GM10847 (cell line): ENCODE data around the gene SNCA.

Source experiments
- POLR2A ChIP-seq: IDR thresholded peaks from 2 replicates; pipeline ENCODE4 v1.6.1; 2011; ENCODE audit not compliant: insufficient read length; ENCODE audit errors: extremely low read depth

SNCA gene

GRCh38 chr4:89836897-89837384 is at the start of gene SNCA:
Gene SNCA, minus strand, starts transcription at chr4:89837161. Its CDS starts 1,494 bp downstream, at chr4:89835667.
- TF ChIP-seq POLR2A, result no peak

- no peak for TF ChIP-seq POLR2A
Measured at GRCh38 chr4:89879215-89879614, 42.3 kb upstream of the SNCA start.

- no peak for TF ChIP-seq POLR2A
Measured at GRCh38 chr4:89878611-89879010, 41.6 kb upstream of the SNCA start.

GRCh38 chr4:89876548-89876947 is 39.6 kb upstream of the SNCA start:
- no peak for TF ChIP-seq POLR2A

- TF ChIP-seq POLR2A, result no peak
Measured at GRCh38 chr4:89871211-89871610, 34.2 kb upstream of the SNCA start.

GRCh38 chr4:89868999-89869589 is 32.1 kb upstream of the SNCA start:
- TF ChIP-seq POLR2A, result no peak

- no peak for TF ChIP-seq POLR2A
Measured at GRCh38 chr4:89868276-89868675, 31.3 kb upstream of the SNCA start.

GRCh38 chr4:89863533-89863932 is 26.6 kb upstream of the SNCA start:
- TF ChIP-seq POLR2A, result no peak

GRCh38 chr4:89860971-89861370 is 24.0 kb upstream of the SNCA start:
- TF ChIP-seq POLR2A, result no peak

- no peak for TF ChIP-seq POLR2A
Measured at GRCh38 chr4:89855236-89855635, 18.3 kb upstream of the SNCA start.

- TF ChIP-seq POLR2A, result no peak
Measured at GRCh38 chr4:89847571-89848325, 10.8 kb upstream of the SNCA start.

GRCh38 chr4:89839558-89839957 is 2.6 kb upstream of the SNCA start:
- no peak for TF ChIP-seq POLR2A

GRCh38 chr4:89837993-89838390 is 1.0 kb upstream of the SNCA start:
- TF ChIP-seq POLR2A, result no peak

GRCh38 chr4:89837385-89837992 is 528 bp upstream of the SNCA start:
- TF ChIP-seq POLR2A, result no peak

- no peak for TF ChIP-seq POLR2A
Measured at GRCh38 chr4:89836031-89836745, 773 bp downstream of the SNCA start.

- no peak for TF ChIP-seq POLR2A
Measured at GRCh38 chr4:89835413-89835812, 1.5 kb downstream of the SNCA start.
